ENCODE data around the gene PCYOX1L.

DNA sequence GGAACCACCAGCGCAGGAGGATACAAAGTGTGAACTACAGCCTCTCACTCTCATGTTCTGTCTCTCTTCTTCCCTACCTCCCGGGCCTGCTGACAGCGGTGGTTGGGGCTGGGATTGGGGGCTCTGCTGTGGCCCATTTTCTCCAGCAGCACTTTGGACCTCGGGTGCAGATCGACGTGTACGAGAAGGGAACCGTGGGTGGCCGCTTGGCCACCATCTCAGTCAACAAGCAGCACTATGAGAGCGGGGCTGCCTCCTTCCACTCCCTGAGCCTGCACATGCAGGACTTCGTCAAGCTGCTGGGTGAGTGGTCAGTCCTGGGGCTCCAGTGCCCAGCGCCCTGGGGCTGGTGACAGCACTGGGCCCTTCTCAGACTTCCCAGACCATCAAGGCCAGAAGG lies 4.7 kb downstream of the PCYOX1L start:
- TF ChIP-seq, protein P1, sequence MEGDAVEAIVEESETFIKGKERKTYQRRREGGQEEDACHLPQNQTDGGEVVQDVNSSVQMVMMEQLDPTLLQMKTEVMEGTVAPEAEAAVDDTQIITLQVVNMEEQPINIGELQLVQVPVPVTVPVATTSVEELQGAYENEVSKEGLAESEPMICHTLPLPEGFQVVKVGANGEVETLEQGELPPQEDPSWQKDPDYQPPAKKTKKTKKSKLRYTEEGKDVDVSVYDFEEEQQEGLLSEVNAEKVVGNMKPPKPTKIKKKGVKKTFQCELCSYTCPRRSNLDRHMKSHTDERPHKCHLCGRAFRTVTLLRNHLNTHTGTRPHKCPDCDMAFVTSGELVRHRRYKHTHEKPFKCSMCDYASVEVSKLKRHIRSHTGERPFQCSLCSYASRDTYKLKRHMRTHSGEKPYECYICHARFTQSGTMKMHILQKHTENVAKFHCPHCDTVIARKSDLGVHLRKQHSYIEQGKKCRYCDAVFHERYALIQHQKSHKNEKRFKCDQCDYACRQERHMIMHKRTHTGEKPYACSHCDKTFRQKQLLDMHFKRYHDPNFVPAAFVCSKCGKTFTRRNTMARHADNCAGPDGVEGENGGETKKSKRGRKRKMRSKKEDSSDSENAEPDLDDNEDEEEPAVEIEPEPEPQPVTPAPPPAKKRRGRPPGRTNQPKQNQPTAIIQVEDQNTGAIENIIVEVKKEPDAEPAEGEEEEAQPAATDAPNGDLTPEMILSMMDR (conservative IDR thresholded peaks at IDR 0.05; ENCODE audit: low read length) = no peak
- no peak for TF ChIP-seq EZH2phosphoT487 (IDR thresholded peaks at IDR 0.05; ENCODE audit: borderline replicate concordance)

Measured in Loucy (cell line).